Endothelial cell of umbilical vein (primary cell): Measurements from ENCODE around the gene C1QBP. TPM values are rescaled to one million over a fixed set of nuclear protein-coding genes. Genes with fewer than 3 reads are reported as not detected.

Experiments
- BruUV-seq: library from RNA; stranded (reverse); fragments of 400-500 nt; replicated peaks from 2 replicates; lab custom pipeline; 2021; lab: Mats Ljungman, UMichigan
- CTCF ChIA-PET: fragments of 300-600, 350-600 bp; sonication (Branson Sonifier 250); formaldehyde crosslinking; loops from one replicate; lab custom pipeline; 2021; ENCODE audit warnings: antibody characterized with exemption, inconsistent platforms; lab: Charles Lee
- POLR2A ChIA-PET: fragments of 300-600, 350-600 bp; sonication (Branson Sonifier 250); formaldehyde crosslinking; loops from one replicate; lab custom pipeline; 2021; ENCODE audit warnings: antibody characterized with exemption, inconsistent platforms; lab: Charles Lee
- DNase-seq: peaks from one replicate; pipeline ENCODE4 v3.0.0-alpha.2; 2011; ENCODE audit warnings: low read depth, low spot score
- FAIRE-seq: peaks from 2 replicates; lab custom pipeline; 2011; peaks lifted over from hg19 to GRCh38; lab: Jason Lieb, UNC
- H2AFZ ChIP-seq: 2 replicates; pipeline ENCODE4 v1.6.0; 2012; ENCODE audit warnings: low read depth, low read length, control low read depth, inconsistent platforms
- H3K27ac ChIP-seq: 2 replicates; pipeline ENCODE4 v1.5.1; 2011; ENCODE audit warnings: low read depth, mild to moderate bottlenecking, control low read depth, low read length, moderate library complexity; ENCODE audit not compliant: insufficient read depth
- H3K27me3 ChIP-seq, 2 experiments: 2 replicates each; pipeline versions ENCODE4 v1.6.0 to v1.6.1; 2011; ENCODE audit warnings: low read length in 2 of 2, mixed read lengths in 1 of 2; ENCODE audit not compliant: control insufficient read depth in 2 of 2, insufficient read depth in 2 of 2
- H3K36me3 ChIP-seq, 2 experiments: 2 replicates in 1 of 2; 3 replicates in 1 of 2; pipeline ENCODE4 v1.5.1; 2011; ENCODE audit warnings: low read length in 2 of 2, mild to moderate bottlenecking in 1 of 2, moderate library complexity in 1 of 2; ENCODE audit not compliant: control insufficient read depth in 2 of 2, insufficient read depth in 2 of 2; ENCODE audit errors: extremely low read depth in 1 of 2
- H3K4me1 ChIP-seq: 3 replicates; pipeline ENCODE4 v1.5.1; 2011; ENCODE audit warnings: mild to moderate bottlenecking, low read length; ENCODE audit not compliant: control insufficient read depth, insufficient read depth; ENCODE audit errors: extremely low read depth
- H3K4me2 ChIP-seq: 2 replicates; pipeline ENCODE4 v1.6.1; 2011; ENCODE audit warnings: low read length, control low read depth, mixed read lengths; ENCODE audit not compliant: insufficient read depth
- H3K4me3 ChIP-seq, 3 experiments: fragments of 200-600 bp in 1 of 3; sonication (generic), shearing (Covaris generic) in 1 of 3; replicated peaks in 1 of 3; 2 replicates each; pipeline ENCODE4 v1.5.1; 2011 to 2016; ENCODE audit warnings: control low read depth in 3 of 3, low read length in 3 of 3, mild to moderate bottlenecking in 2 of 3, inconsistent platforms in 1 of 3, low read depth in 1 of 3, moderate library complexity in 1 of 3; ENCODE audit not compliant: insufficient read depth in 1 of 3
- H3K79me2 ChIP-seq: 2 replicates; pipeline ENCODE4 v1.6.0; 2012; ENCODE audit warnings: low read length, inconsistent platforms; ENCODE audit not compliant: control insufficient read depth, insufficient read depth
- H3K9ac ChIP-seq: replicated peaks from 2 replicates; pipeline ENCODE3; 2011; ENCODE audit warnings: low read length, control low read depth; ENCODE audit not compliant: insufficient read depth; ENCODE audit errors: extremely low read depth
- H3K9me1 ChIP-seq: replicated peaks from 3 replicates; pipeline ENCODE4 v1.6.0; 2011; ENCODE audit warnings: mild to moderate bottlenecking, low read length; ENCODE audit not compliant: control insufficient read depth, insufficient read depth; ENCODE audit errors: extremely low read depth
- H3K9me3 ChIP-seq: replicated peaks from 2 replicates; pipeline ENCODE4 v1.5.1; 2012; ENCODE audit warnings: low read length, inconsistent platforms; ENCODE audit not compliant: control insufficient read depth, insufficient read depth
- H4K20me1 ChIP-seq: replicated peaks from 2 replicates; pipeline ENCODE3; 2011; ENCODE audit warnings: mild to moderate bottlenecking, low read length; ENCODE audit not compliant: control insufficient read depth, insufficient read depth; ENCODE audit errors: extremely low read depth
- CTCF ChIP-seq, 2 donors: IDR thresholded peaks; 1 replicate in 1 of 2; 2 replicates in 1 of 2; pipeline ENCODE4 v1.5.1; 2011; ENCODE audit warnings: low read length in 2 of 2, mild to moderate bottlenecking in 2 of 2, moderate library complexity in 2 of 2, control low read depth in 1 of 2, inconsistent platforms in 1 of 2, low read depth in 1 of 2; ENCODE audit not compliant: insufficient read depth in 1 of 2; ENCODE audit errors: extremely low read depth in 1 of 2
- EZH2 ChIP-seq: IDR thresholded peaks from 2 replicates; pipeline ENCODE4 v1.6.1; 2012; ENCODE audit warnings: borderline replicate concordance, low read depth, mild to moderate bottlenecking, moderate library complexity, low read length, inconsistent platforms; ENCODE audit not compliant: severe bottlenecking
- FOS ChIP-seq: IDR thresholded peaks from 2 replicates; pipeline ENCODE4 v1.6.1; 2011; ENCODE audit warnings: mild to moderate bottlenecking, low read length, moderate library complexity, borderline replicate concordance; ENCODE audit not compliant: insufficient read depth
- GATA2 ChIP-seq: IDR thresholded peaks from 2 replicates; pipeline ENCODE4 v1.7.0; 2011; ENCODE audit warnings: low read depth, mild to moderate bottlenecking, moderate library complexity, mixed read lengths, low read length; ENCODE audit not compliant: insufficient read length, insufficient read depth
- JUN ChIP-seq: IDR thresholded peaks from 2 replicates; pipeline ENCODE4 v1.6.1; 2011; ENCODE audit warnings: borderline replicate concordance, low read depth; ENCODE audit not compliant: insufficient read length, insufficient read depth
- MAX ChIP-seq: IDR thresholded peaks from 2 replicates; pipeline ENCODE4 v1.6.1; 2011; ENCODE audit not compliant: insufficient read depth, insufficient read length
- MYC ChIP-seq: IDR thresholded peaks from one replicate; pipeline ENCODE4 v1.6.1; 2011; ENCODE audit warnings: mild to moderate bottlenecking, low read depth, low read length
- POLR2A ChIP-seq: IDR thresholded peaks from 2 replicates; pipeline ENCODE4 v1.6.1; 2012; ENCODE audit warnings: low read depth, mild to moderate bottlenecking, control low read depth, low read length
- POLR2AphosphoS5 ChIP-seq: IDR thresholded peaks from 2 replicates; pipeline ENCODE4 v1.6.1; 2012; ENCODE audit warnings: low read depth, mild to moderate bottlenecking, control low read depth, low read length, moderate library complexity; ENCODE audit not compliant: insufficient read depth
- dilution Hi-C: fragments of 300-500 bp; cut with MboI; formaldehyde crosslinking; loops from one replicate; pipeline ENCODE4 v1.15.0; 2019; ENCODE audit warnings: low sequenced_read_pairs; ENCODE audit not compliant: extremely low pct_ligation_motif_present
- intact Hi-C: fragments of 100-400 bp; cut with micrococcal nuclease; formaldehyde crosslinking; loops from one replicate; pipeline ENCODE4 v1.10.0; 2022
- polyA plus RNA-seq, 4 experiments: library from polyadenylated mRNA; depleted of rRNA in 3 of 4; stranded (reverse) in 3 of 4; unstranded in 1 of 4; fragments of >200 nt; gene quantifications; 2 replicates each; pipeline versions ENCODE4 v1.2.1 to v1.2.3, GENCODE V29; 2011 to 2012; ENCODE audit warnings: missing spikeins in 1 of 4
- total RNA-seq: library from RNA; stranded (reverse); gene quantifications from 2 replicates; pipeline ENCODE4 v1.2.3, GENCODE V29; 2021

The C1QBP gene
- total and polyA plus RNA-seq, 2 donors (not counting 3 experiments of a cell fraction or from before 2014, with no cell fraction given) = 144 to 218 TPM

GRCh38 chr17:5443728-5444127 lies 4.8 kb upstream of the C1QBP start:
- Histone ChIP-seq H3K27ac (no peak overlapping the region), H3K9ac (no peak overlapping the region), H3K36me3 (peaks cover 6 to 29% of the 10 kb centered on the region in 2 experiments), H3K4me3 (no peak overlapping the region), H3K27me3 (no peaks in the 10 kb centered on the region), H4K20me1 (no peaks in the 10 kb centered on the region), H2AFZ (no peak overlapping the region), H3K9me1 (no peaks in the 10 kb centered on the region), H3K79me2 (peaks cover 2% of the 10 kb centered on the region), H3K4me1 (peaks cover 3% of the 10 kb centered on the region), H3K9me3 (no peaks in the 10 kb centered on the region), H3K4me2 (no peak overlapping the region)
- BruUV-seq = no TSS peak
- ChIA-PET CTCF (no interaction called here), POLR2A (no interaction called here)
- intact Hi-C loops (no loop called here), dilution Hi-C loops (no loop called here)
- no peak for FAIRE-seq
- TF ChIP-seq JUN = no peak
- TF ChIP-seq EZH2 = no peak
- TF ChIP-seq GATA2 = no peak
- no peak for TF ChIP-seq POLR2AphosphoS5
- no peak for TF ChIP-seq CTCF (IDR thresholded peaks at IDR 0.05; ENCODE audit: extremely low read depth in 1 of 2, insufficient read depth in 1 of 2, low read depth in 1 of 2, low read length in 2 of 2)
- TF ChIP-seq FOS = no peak
- no peak for TF ChIP-seq POLR2A
- TF ChIP-seq MAX = no peak
- TF ChIP-seq MYC = no peak
- DNase-seq = no peak
